Erythroblast (primary cell): ENCODE measurements around the gene THRB.

Source experiments
- GATA1 ChIP-seq: IDR thresholded peaks from 2 replicates; pipeline ENCODE4 v1.6.1; 2011; ENCODE audit warnings: low read depth, mild to moderate bottlenecking, control low read depth, low read length, moderate library complexity
- POLR2A ChIP-seq: IDR thresholded peaks from 2 replicates; pipeline ENCODE4 v1.6.1; 2011; ENCODE audit warnings: mild to moderate bottlenecking, low read length

- TF ChIP-seq POLR2A (no peak), GATA1 (no peak)
Observed at GRCh38 chr3:24416224-24416623, 78.4 kb downstream of the THRB start.
